Mucosa of descending colon (tissue), 3 donors: ENCODE data around the gene GPR156. TPM values are rescaled to one million over a fixed set of nuclear protein-coding genes. Genes with fewer than 3 reads are reported as not detected.

Experiments
- ATAC-seq: fragments of 200-7000 bp; cut with Tn5 transposase; one replicate; pipeline ENCODE4 v1.9.1; 2020; ENCODE audit warnings: mild to moderate bottlenecking, moderate library complexity
- DNase-seq, 3 donors: peaks; one replicate each; pipeline ENCODE4 v3.0.0-alpha.2; 2020
- H3K36me3 ChIP-seq: fragments of 200-600 bp; one replicate; pipeline ENCODE4 v1.8.0; 2021; ENCODE audit warnings: low read depth, mild to moderate bottlenecking
- H3K4me1 ChIP-seq: fragments of 200-600 bp; one replicate; pipeline ENCODE4 v1.8.0; 2021; ENCODE audit warnings: low read depth, mild to moderate bottlenecking
- H3K4me3 ChIP-seq: fragments of 200-600 bp; one replicate; pipeline ENCODE4 v1.8.0; 2021; ENCODE audit warnings: mild to moderate bottlenecking
- H3K9me3 ChIP-seq: fragments of 200-600 bp; one replicate; pipeline ENCODE4 v1.8.0; 2021; ENCODE audit warnings: mild to moderate bottlenecking
- intact Hi-C, 2 donors: fragments of 100-400 bp; cut with DNase I in 1 of 2; cut with micrococcal nuclease in 1 of 2; formaldehyde crosslinking; loops; one replicate each; pipeline versions ENCODE4 v1.11.0 to v1.11.1; 2022; cut with DNase I, micrococcal nuclease
- total RNA-seq, 3 donors: library from RNA; stranded (reverse); fragmentation: NEBNext Ultra II Directional in 2 of 3; extraction: Animal tissue kit (Norgen Biotek cat#: 25700) in 2 of 3; gene quantifications; one replicate each; pipeline versions ENCODE4 v1.2.1 to v1.2.4, GENCODE V29; 2021 to 2023
- TF ChIP-seq, protein P1 (sequence below): fragments of 200-600 bp; IDR thresholded peaks from one replicate; pipeline ENCODE4 v1.8.0; 2022; ENCODE audit warnings: antibody characterized with exemption, mild to moderate bottlenecking
- donor health status: DM: no; HTN: no; CAD: no; lungs with moderate emphysema.
- donor health status: DM: no; HTN: no; CAD: no.
- donor health status: DM: no; HTN: yes; CAD: no.

The GPR156 gene
- total RNA-seq, 3 donors from 2014 or later: 0.34 to 2.7 TPM; not detected in 1

DNA sequence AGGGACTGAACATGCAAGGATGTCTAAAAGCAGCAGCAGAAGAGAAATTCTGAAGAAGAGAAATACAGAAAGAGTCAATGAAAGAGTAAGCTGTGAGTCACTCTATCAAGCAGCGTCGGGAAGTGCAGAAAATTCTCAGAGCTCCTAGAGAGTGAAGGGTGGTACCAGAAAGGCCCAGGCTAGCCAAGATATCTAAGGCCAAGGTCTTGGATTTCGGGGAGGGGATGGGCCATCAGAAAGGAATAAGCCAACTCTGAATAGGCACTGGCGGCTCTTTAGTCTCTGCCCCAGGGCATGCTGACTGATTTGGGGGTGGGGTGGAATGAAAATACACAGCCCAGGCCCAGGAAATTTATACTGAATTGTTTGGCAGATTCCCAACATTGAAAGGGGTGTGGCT is 70.8 kb downstream of the GPR156 start:
- TF ChIP-seq, protein P1, sequence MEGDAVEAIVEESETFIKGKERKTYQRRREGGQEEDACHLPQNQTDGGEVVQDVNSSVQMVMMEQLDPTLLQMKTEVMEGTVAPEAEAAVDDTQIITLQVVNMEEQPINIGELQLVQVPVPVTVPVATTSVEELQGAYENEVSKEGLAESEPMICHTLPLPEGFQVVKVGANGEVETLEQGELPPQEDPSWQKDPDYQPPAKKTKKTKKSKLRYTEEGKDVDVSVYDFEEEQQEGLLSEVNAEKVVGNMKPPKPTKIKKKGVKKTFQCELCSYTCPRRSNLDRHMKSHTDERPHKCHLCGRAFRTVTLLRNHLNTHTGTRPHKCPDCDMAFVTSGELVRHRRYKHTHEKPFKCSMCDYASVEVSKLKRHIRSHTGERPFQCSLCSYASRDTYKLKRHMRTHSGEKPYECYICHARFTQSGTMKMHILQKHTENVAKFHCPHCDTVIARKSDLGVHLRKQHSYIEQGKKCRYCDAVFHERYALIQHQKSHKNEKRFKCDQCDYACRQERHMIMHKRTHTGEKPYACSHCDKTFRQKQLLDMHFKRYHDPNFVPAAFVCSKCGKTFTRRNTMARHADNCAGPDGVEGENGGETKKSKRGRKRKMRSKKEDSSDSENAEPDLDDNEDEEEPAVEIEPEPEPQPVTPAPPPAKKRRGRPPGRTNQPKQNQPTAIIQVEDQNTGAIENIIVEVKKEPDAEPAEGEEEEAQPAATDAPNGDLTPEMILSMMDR: no peak
- Histone ChIP-seq H3K4me1 (no peaks in the 10 kb centered on the region), H3K4me3 (no peak overlapping the region), H3K36me3 (no peaks in the 10 kb centered on the region), H3K9me3 (no peaks in the 10 kb centered on the region)
- ATAC-seq (no peak), DNase-seq (no peak)
- intact Hi-C loops: no loop called here

GRCh38 chr3:120212505-120212904 is 72.5 kb downstream of the GPR156 start:
- intact Hi-C loops: no loop called here
- Histone ChIP-seq H3K9me3 (no peaks in the 10 kb centered on the region), H3K4me1 (no peaks in the 10 kb centered on the region), H3K36me3 (no peaks in the 10 kb centered on the region), H3K4me3 (no peak overlapping the region)
- DNase-seq (no peak), ATAC-seq (no peak)
- TF ChIP-seq, protein P1: no peak

GRCh38 chr3:120209425-120209824 is 75.6 kb downstream of the GPR156 start:
- Histone ChIP-seq H3K9me3 (no peaks in the 10 kb centered on the region), H3K4me1 (no peaks in the 10 kb centered on the region), H3K36me3 (no peaks in the 10 kb centered on the region), H3K4me3 (no peak overlapping the region)
- intact Hi-C loops: no loop called here
- TF ChIP-seq, protein P1: no peak
- ATAC-seq (no peak), DNase-seq (no peak)

- Histone ChIP-seq H3K9me3 (no peaks in the 10 kb centered on the region), H3K4me1 (no peaks in the 10 kb centered on the region), H3K36me3 (no peaks in the 10 kb centered on the region), H3K4me3 (no peak overlapping the region)
- ATAC-seq: no peak
- intact Hi-C loops: no loop called here
- no peak for DNase-seq
- TF ChIP-seq, protein P1: no peak
Observed at GRCh38 chr3:120204338-120204737, 80.7 kb downstream of the GPR156 start.

DNA sequence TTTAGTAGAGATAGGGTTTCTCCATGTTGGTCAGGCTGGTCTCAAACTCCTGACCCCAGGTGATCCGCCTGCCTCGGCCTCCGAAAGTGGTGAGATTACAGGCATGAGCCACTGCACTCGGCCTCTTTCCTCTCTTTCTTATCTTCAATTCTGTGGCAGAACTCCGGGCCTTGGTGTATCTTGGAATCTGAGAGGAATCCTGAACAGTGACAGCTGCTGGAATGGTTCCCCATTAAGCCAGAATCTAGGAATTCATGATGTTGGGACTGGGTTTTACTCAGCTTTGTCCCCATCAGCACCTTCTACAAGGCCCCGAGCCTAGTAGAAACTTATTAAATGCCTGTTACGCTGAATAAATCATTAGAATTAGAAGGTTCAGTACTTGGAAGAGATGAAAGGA is 81.4 kb downstream of the GPR156 start:
- DNase-seq (no peak), ATAC-seq (no peak)
- Histone ChIP-seq H3K4me3 (no peak overlapping the region), H3K36me3 (no peaks in the 10 kb centered on the region), H3K4me1 (no peaks in the 10 kb centered on the region), H3K9me3 (no peaks in the 10 kb centered on the region)
- intact Hi-C loops: no loop called here
- TF ChIP-seq, protein P1: no peak

DNA sequence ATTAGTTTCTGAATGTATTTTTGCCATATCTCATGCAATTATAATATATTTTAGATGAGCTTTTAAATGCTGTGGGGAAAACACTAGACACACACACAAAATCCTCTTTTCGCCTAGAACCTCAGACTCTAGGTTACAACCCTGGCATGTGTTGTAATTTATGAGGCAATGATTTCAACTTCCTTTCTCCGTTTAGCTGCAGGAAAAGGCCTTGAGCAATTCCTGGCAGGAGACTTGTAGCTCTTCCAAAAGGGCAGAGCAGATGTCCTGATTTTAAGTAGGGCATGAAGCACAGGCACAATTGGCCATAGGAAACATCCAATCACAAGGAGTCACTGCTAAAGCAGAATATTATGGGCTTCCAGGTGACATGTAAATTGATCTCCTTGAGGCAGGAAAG is 82.0 kb downstream of the GPR156 start:
- TF ChIP-seq, protein P1: no peak
- intact Hi-C loops: no loop called here
- no peaks in the 10 kb centered on the region for H3K9me3 ChIP-seq
- H3K36me3 ChIP-seq: no peaks in the 10 kb centered on the region
- no peak overlapping the region for H3K4me3 ChIP-seq
- no peaks in the 10 kb centered on the region for H3K4me1 ChIP-seq
- peak in 1 of 3 donors; percentile 26 for DNase-seq
- ATAC-seq: peak; percentile 80
